IMR-90 (cell line): ENCODE results near the gene KCNK7.

Experiments used
- BHLHE40 ChIP-seq: fragments of 150-350 bp; IDR thresholded peaks from 2 replicates; pipeline ENCODE4 v1.6.1; 2016; ENCODE audit warnings: mild to moderate bottlenecking, low read depth, low read length
- CHD1 ChIP-seq: IDR thresholded peaks from 2 replicates; pipeline ENCODE4 v1.6.1; 2012; ENCODE audit warnings: low read depth, low read length, improper control_type of control experiment
- FOS ChIP-seq: fragments of 150-350 bp; IDR thresholded peaks from 2 replicates; pipeline ENCODE4 v1.6.1; 2016; ENCODE audit warnings: low read depth, low read length
- MAZ ChIP-seq: IDR thresholded peaks from 2 replicates; pipeline ENCODE4 v1.6.1; 2012; ENCODE audit warnings: low read depth, mild to moderate bottlenecking, low read length, improper control_type of control experiment, moderate library complexity, borderline replicate concordance
- MXI1 ChIP-seq: IDR thresholded peaks from 2 replicates; pipeline ENCODE4 v1.6.1; 2012; ENCODE audit warnings: low read depth, mild to moderate bottlenecking, low read length, moderate library complexity, borderline replicate concordance
- POLR2A ChIP-seq: IDR thresholded peaks from 2 replicates; pipeline ENCODE4 v1.6.1; 2012; ENCODE audit warnings: mild to moderate bottlenecking, low read depth, low read length
- RAD21 ChIP-seq: IDR thresholded peaks from 2 replicates; pipeline ENCODE4 v1.6.1; 2012; ENCODE audit warnings: low read length, improper control_type of control experiment
- SMC3 ChIP-seq: fragments of 150-350 bp; IDR thresholded peaks from 2 replicates; pipeline ENCODE4 v1.6.1; 2016; ENCODE audit warnings: low read depth, mild to moderate bottlenecking, antibody characterized with exemption, low read length, moderate library complexity
- TF ChIP-seq, protein P1 (sequence below): conservative IDR thresholded peaks from 2 replicates; pipeline ENCODE4 v1.5.1; 2012; ENCODE audit warnings: mild to moderate bottlenecking, low read depth, low read length, improper control_type of control experiment

GRCh38 chr11:65618763-65619162, 23.2 kb upstream of the KCNK7 start:
- TF ChIP-seq, protein P1, sequence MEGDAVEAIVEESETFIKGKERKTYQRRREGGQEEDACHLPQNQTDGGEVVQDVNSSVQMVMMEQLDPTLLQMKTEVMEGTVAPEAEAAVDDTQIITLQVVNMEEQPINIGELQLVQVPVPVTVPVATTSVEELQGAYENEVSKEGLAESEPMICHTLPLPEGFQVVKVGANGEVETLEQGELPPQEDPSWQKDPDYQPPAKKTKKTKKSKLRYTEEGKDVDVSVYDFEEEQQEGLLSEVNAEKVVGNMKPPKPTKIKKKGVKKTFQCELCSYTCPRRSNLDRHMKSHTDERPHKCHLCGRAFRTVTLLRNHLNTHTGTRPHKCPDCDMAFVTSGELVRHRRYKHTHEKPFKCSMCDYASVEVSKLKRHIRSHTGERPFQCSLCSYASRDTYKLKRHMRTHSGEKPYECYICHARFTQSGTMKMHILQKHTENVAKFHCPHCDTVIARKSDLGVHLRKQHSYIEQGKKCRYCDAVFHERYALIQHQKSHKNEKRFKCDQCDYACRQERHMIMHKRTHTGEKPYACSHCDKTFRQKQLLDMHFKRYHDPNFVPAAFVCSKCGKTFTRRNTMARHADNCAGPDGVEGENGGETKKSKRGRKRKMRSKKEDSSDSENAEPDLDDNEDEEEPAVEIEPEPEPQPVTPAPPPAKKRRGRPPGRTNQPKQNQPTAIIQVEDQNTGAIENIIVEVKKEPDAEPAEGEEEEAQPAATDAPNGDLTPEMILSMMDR: no peak
- TF ChIP-seq RAD21 (no peak), POLR2A (no peak), MXI1 (no peak), CHD1 (no peak), MAZ (no peak), SMC3 (no peak), BHLHE40 (no peak), FOS (no peak)
